Kasumi-1 (cell line): ENCODE measurements around the gene SLCO2A1.
"Not testable (repeated sequence)": the region's sequence is repeated elsewhere in the genome, so short reads cannot be mapped to it uniquely, and the experiment has no call there.

Experiments used
- DNase-seq, 2 experiments: peaks; one replicate each; lab custom pipeline; 2025; lab: John Stamatoyannopoulos, UW

Gene SLCO2A1

DNA sequence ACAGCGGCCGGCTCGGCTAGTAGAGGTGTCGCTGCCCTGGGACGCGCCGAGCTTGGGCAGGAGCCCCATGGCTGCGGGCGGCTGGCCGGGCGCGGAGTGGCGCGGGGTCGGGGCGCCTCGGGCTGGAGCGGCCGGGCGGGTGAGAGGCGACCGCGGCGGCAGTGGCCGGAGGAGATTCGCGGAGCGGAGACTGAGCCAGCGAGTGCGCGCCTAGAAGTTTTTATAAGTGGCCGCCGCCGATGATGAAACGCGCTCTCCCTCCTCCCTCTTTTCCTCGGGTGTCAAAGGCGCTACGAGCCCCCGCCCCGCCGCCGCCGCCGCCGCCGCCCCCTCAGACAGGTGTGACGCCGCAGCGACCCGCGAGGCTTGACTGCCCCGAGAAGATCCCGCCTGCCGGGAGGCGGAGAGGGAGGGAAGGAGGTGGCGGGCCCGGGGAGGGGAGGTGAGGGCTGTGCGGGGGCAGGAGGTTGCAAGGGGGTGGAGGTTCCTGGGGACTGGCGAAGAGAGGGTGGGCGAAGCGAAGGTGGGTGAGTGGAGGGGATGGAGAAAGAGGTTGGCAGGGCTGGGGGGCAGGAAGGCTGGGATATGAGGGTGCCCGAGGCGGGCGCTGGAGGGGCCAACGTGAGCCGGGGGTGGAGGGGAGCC lies at the start of gene SLCO2A1:
Gene SLCO2A1 (minus strand): TSS at position 192 of the 645 bp plus-strand sequence. CDS start 123 bp downstream, at position 69.
- peak in 1 of 2 experiments; percentile 3 for DNase-seq

DNA sequence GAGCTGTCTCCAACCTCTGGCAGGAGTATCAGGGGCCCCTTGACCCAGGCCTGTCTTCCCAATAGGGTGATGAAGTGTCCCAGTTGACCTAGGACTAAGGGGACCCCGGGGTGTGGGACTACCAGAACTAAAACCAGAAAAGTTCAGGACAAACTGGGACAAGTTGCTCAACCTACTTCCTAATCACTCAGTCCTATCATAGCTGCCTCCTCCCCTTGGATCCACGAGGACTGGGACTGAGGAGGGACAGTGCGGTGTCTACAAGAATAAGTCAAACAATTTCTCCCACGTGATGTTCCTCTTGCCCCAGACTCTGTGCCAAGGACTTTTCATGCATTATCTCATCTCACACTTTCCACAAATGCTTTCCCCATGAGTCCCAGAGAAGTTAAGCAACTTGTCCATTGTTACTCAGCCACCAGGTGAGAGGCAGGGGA lies 49.4 kb upstream of the SLCO2A1 start:
- no peak for DNase-seq

DNA sequence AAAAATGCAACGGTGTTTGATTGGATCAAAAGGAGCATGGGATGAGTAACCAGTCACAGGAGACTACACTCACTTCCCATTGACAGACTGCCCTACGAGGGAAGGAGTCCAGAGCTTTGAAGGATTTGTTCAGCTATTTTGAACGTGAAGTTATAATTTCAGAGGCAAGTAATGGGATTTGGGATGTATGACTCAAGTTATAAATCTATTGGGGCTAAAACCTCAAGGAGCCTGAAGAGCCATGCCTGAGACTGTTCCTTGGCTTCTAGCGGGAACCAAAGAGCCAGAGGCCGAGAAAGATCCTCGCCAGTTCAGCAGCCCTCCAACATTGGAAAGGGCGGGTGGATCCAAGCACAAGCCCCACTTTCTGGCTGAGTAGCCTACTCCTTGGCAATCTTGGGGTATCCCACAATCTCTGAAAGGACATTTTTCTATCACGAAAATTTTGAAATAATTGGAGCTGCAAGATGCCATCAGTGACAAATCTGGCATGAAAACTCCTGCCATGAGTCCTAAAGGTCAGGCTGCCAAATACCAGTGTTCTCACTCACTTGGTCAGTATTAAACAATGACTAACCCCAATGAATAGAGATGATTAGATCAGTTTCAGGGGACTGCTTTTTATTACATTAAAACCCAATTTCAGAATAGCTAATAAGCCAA lies 48.6 kb upstream of the SLCO2A1 start:
- DNase-seq, result no peak

DNA sequence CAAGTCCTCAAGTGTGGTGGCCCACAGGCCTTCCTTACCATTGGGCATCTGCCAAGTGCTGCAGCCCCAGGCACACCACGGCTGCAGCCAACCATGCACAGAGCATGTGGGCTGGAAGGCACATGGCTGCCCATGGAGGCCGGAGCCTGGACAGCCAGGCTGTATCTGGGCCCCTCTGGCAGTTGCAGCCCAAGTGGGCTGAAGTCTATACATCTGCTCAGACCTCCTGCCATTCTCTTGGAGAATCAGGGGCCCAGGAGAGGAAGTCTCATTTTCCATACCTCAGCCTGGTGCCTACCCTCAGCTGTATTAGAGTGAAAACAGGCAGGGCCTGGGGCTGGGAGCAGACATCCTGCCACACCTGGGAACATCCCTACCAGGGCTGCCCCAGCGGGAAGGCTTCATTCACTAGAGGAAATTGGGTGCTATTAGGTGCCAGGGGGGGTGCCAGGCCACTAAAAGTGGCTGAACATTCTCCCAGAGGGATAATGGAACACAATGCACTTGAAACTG lies 48.0 kb upstream of the SLCO2A1 start:
- no peak for DNase-seq

DNA sequence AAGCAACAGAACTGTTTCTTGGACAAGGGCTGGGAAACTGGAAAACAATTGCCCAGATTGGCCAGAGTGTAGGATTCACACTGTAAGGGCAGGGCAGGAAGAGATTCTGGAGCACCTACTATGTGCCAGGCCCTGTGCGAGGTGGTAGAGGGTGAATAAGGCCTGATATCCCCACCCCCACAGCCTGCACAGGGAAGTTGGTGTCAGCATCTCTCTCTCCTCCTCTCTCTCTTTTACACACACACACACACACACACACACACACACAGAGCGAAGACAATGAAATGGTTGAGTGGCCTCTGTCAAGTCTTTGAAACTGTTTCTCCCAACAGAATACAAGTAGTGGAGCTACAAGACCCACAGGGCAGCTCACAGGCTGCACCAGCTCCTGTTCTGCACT lies 47.1 kb upstream of the SLCO2A1 start:
- no peak for DNase-seq

DNA sequence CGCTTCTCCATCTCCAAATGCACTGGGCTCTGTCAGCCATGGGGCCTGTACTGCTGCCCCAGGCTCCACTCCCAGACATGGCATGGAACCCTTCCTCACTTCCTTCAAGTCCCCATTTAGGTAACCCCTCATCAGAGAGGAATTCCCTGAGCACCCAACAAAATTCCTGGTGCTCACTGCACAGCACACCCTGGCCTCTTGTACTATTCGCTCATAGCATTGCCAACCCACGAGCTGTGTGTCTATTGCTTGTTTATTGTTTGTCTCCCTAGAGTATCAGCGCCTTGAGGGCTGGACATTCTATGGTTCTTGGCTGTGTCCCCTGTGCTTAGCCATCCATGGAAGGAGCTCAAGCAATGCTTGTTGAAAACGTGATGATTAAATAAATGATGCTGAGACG lies 46.1 kb upstream of the SLCO2A1 start:
- no peak for DNase-seq

DNA sequence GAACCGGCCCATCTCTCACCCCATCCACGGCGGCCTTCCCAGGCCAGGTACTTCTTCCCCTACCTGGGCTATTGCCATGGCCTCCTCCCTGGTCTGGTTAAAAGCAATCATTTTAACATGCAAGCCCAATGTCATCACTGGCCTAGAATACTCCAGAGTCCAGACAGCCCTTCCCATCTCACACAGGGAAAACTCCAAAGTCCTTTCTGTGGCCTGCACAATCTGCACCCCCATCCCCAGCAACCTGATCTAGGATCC lies 45.8 kb upstream of the SLCO2A1 start:
- DNase-seq, result no peak

DNA sequence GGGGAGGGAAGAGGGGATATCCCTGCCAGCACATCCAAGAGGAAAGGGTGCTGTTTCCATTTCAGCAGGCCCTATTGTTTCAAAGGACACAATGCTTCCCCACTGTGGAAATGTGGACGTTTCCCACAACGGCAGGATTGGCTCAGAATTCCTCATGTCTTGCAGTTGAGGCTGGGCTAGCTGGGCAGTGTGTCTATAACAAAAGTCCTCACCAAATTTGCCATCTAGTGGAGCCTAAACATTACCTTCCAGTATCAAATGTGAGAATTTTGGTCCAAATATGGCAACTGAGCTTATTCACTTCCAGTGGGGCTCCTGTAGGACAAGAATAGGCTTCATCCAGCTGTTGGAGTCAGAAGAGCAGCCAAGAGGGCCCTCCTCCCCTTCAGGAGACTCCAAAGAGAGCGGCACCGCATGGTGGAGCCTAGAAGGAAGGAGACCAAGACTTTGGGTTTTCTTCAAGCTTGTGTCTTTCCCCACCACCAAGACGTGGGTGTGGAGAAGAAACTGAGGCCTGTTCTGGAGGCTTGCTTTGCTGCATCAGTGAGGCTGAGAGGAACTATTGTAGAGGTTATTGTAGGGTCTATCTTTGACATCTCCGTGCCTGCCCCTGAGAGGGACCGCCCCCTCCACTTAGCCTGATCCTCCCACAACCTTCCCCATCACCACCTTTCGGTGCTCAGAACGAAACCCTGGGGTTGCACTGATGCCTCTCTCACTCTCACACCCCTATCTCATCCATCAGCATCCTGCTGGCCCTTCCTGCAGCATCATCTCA lies 45.3 kb upstream of the SLCO2A1 start:
- no peak for DNase-seq

DNA sequence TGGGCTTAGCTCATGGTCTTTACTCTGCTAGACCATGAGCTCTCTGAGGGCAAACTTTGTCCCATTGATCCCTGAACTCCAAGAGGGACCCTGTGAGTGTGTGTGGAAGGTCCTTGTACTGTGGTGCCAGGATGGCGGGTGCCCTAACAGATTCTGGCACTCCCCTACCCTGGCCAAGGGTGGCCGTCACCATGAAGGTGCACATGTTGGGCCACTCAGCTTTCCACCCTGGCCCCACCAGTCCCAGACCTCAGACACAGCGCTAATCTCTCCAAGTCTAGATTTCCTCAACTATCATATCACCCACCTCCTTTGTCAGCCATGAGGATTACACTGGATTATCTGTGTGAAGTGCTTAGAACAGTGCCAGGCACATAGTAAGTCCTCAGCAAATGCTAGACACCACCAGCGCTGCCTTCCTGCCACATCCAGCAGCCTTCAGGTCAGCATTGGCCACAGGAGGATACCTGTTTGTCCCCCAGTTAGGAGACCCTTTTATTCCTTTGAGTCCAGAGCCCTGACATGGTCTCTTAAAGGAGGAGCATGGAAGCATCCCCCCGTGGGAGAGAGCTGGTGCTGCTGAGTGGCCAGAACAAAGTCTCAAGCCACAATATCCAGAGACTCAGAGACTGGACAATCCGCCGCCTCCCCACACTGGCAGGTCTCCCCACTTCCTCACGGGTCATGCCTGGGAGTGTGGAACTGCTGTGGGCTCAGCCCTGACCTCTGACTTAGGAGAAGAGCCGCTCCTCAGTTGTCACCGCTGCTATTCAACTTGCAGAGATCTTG lies 44.5 kb upstream of the SLCO2A1 start:
- no peak for DNase-seq

DNA sequence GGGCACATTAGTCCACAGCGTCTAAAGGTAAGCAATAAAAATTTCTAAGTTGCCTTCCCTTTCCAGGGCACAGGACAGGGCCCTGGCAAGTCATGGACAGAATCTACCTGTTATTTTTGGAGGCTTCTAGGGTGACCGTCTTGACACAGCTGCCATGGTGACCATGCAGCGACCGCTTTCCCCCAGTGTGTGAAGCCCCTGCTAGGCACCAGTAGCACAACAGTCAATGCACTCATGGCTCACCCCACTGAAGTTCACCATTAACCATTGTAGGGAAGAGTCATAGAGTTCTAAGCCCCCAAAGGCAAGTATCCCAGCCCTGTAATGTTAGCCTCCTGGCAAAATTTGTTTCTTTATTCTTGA lies 43.8 kb upstream of the SLCO2A1 start:
- no peak for DNase-seq

DNA sequence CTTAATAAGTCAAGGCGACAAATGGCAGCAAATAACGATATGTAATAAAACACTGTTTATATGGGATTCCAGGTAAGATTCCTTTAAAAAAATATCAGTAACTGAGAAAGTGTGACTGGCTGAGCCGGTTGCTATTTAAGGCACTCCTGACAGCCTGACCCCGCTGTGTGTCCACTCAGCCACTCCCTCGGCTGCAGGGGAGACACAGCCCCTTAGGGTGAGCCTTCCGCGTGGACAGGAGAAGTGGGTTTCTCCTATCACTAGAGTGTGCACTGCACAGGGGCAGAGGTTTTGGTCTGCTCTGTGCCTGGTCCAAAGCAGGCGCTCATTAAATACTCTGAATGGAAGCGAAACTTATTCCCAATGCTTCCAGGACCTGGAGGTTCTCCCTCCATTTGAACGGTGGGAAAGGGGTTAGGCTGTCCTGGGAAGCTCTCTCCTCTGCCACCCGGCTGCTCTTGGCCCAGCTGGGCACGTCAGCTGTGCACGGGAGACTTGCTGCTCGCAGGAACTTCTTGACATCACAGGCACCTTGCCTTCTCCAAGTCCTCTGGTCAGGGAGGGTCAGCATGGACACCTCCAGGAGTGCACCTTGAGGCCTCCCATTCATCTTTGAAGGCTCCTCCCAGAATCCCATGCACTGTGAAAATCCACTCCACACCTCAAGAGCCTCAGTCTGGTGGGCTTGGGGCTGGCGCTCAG lies 43.3 kb upstream of the SLCO2A1 start:
- no peak for DNase-seq

DNA sequence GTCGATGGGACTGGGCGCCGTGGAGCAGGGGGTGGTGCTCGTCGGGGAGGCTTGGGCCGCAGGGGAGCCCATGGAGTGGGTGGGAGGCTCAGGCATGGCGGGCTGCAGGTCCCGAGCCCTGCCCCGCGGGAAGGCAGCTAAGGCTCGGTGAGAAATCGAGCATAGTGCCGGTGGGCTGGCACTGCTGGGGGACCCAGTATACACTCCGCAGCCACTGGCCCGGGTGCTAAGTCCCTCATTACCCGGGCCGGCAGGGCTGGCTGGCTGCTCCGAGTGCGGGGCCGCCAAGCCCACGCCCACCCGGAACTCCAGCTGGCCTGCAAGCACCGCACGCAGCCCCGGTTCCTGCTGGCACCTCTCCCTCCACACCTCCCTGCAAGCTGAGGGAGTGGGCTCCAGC lies 40.6 kb upstream of the SLCO2A1 start:
- DNase-seq, result not testable (repeated sequence)

DNA sequence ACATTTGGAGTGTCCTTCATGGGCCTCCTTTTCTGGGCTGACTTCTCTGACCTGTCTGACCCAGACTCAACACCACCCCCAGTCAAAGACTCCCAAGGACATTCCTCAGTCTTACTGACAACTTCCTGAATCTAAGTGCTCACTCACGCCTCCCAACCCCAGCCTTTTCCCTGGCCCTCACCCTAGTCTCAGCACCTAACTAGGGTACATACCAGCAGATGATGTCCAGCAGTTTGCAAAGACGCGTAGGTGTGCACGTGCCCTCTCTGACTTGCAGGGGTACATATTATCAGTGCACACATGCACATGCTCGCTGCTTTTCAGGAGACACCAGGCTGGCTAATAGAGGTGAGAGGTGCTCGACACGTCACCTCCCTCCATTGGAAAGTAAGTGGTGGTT lies 38.7 kb upstream of the SLCO2A1 start:
- no peak for DNase-seq

DNA sequence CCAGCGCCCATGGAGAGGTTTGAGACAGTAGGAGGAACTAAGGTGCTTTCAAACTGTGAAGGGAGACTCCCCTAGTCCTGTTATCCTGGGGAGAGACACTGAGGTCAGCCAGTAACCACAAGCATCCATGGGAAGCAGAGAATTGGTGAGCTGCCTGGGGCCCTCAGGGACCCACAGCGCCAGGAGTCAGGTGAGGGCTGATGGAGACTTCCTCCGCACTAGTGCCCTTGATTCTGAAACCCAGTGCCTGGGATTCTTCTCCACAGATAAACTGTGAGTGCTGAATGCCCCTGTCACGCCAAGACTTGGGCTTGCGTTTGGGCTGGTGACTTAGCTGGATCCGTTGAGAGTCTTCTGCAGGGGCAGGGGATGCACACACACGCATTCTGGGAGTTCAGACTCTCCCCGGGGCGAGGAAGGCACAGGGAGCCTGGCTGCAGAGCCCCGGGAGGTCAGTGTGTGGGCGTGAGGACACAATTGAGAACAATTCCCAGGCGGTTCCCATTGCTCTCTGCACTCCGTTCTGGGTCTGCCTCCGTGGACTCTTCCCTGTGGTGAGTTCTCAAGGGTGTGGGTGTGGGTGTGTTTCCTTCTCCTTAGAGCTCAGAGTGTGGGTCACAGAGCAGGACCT lies 37.9 kb upstream of the SLCO2A1 start:
- DNase-seq, result no peak

DNA sequence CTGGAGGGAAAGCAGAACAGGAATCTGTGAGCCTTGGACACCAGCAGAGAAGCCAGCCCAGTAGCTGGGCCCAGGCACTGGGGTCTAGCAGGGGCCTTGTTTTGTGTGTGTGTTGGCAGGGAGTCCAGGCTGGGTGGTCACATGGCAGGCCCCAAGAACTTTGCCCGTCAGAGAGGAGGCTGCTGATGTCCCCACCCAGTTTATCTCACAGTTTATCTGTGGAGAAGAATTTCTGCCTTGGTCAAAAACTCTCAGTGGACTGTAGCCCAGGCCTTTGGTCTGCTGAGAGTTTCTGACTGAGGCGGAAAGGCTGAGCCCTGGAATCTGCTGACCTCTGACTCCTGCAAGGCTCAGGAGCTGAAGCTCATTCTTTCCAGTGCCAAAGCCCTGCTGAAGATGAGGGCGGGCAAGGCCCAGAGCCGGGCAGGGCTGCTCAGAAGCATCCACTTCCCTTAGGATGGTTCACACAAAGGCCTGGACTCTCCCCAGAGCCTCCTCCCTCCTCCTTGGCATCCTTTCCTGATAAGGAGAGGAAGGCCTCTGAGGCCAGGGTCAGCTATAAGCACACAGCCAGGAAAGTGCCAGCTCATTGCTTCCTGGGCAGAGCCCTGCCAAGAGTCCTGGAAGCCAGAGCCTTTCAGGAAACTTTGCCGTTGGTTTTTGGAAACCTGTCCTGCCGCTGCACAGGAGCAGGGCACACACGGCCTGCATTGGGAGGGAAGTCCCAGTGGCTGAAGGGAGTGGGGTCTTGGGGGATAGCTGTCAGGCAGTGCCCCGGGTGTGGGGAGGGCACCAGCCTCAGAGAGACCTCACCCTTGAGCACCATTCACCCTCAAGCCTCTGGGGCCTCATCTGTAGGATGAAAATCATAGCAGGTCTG lies 37.2 kb upstream of the SLCO2A1 start:
- DNase-seq, result no peak

DNA sequence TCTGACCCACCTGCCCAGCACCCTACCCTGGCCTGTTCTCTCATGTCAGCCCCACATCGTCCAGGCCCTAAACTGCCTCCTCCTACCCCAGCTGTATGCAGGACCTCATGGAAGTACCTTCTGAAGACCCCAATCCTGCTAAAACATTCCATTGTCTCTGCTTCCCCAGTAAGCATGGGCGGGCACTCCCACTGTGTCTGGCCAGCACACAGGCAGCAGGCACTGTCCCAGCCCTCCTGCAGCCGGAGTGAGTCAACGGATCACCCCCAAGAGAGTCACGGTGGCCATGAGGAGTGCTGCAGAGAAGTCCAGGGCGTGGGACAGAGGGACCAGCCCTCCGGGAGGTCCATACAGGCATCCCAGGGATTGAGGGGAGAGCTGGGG lies 36.4 kb upstream of the SLCO2A1 start:
- DNase-seq, result no peak

DNA sequence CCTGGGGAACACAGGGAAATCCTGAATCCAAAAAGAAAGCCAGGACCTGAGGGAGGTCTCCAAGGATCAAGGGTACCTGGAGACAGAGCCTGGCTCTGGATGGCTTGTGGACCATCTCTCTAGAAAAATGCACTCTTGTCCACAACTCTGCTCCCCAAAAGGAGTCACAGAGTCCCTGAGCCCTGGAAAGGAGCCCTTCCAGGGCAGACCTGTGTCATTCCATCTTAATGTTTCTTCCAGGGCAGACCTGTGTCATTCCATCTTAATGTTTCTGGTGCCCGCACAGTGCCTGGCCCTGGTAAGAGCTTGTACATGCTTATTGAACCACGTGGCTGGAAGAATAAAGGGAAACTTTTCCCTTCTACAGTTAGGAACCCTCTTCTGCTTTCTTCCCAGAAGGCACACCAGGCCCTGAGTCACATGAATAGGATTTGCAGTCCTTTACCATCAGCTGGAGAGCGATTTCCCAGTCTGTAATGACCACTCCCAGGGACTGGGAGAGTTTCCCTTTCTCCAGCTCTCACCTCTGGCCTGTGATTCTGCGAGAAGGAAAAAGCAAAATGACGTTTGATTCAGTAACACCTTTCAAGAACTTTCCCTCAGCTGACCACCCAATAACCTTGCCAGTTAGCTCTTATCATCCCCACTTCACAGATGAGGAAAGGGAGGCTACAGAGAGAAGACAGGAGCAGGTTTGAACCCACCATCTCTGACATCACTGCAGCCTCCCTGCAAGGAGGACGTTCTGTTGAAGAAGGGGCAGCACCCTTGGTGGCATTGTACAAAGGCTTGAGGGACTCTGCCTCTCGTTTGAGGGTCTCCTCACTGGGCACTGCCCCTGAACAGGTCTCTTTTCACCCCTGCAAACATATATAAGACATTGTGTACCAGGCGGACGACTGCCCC lies 35.8 kb upstream of the SLCO2A1 start:
- no peak for DNase-seq

DNA sequence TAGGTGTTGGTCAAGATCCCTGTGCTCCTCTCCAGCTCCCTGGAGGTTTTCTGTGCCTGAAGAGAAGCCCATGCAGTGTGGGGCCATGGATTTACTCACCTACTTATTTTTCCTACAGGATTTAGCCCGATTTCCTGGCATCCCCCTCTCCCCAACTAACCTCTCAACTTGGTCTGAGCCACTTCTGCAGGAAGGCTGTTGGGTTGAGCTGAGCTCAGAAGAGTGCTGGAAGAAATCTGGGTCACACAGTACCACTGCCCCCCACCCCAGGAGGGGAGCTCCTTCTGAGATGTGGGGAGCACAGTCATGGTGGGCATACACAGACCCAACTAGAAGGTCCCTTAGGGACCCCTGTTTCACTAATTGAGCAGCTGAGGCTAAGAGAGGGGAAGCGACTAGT lies 34.4 kb upstream of the SLCO2A1 start:
- DNase-seq, result no peak

DNA sequence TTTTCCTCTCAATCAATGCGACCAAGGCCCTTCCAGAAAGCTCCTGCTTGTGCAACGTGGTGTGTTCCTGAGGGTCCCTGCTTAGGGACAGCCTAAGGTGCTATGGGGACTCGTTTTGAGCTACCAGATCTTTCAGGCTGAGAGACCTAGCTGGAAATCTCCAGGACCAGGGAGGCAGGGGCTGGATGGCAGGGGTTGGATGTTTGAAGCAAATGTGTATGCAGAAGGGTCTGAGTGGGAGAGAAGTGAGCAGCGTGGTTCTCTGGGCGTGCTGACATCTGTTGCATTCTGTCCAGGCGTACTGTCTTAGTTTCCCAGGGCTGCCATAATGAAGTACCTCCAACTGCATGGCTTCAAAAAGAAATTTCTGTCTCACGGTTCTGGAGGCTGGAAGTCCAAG lies 31.7 kb upstream of the SLCO2A1 start:
- no peak for DNase-seq
